Cardiac muscle cell (in vitro differentiated cells and primary cell): Measurements from ENCODE around the gene MOB2. TPM values are rescaled to one million over a fixed set of nuclear protein-coding genes. Genes with fewer than 3 reads are reported as not detected.

Experiments
- DNase-seq, 2 donors: peaks; one replicate each; pipeline versions ENCODE4 v3.0.0 to v3.0.0-alpha.2; 2010 to 2017; ENCODE audit warnings: low read depth in 1 of 2, low spot score in 1 of 2
- H3K27ac ChIP-seq: fragments of 200-600 bp; sonication (generic); 2 replicates; pipeline ENCODE4 v1.5.1; 2016
- H3K27me3 ChIP-seq: fragments of 200-600 bp; sonication (generic); 2 replicates; pipeline ENCODE4 v1.6.0; 2016; ENCODE audit warnings: control low read depth
- H3K36me3 ChIP-seq: fragments of 200-600 bp; sonication (generic); 2 replicates; pipeline ENCODE4 v1.5.1; 2016; ENCODE audit warnings: control low read depth
- H3K4me1 ChIP-seq: fragments of 200-600 bp; sonication (generic); 2 replicates; pipeline ENCODE4 v1.8.1; 2017; ENCODE audit warnings: low read depth, mild to moderate bottlenecking, mixed run types
- H3K4me3 ChIP-seq: fragments of 200-600 bp; sonication (generic); 2 replicates; pipeline ENCODE4 v1.5.1; 2016; ENCODE audit warnings: mild to moderate bottlenecking
- H3K9me3 ChIP-seq: fragments of 200-600 bp; sonication (generic); 2 replicates; pipeline ENCODE4 v1.5.1; 2017; ENCODE audit warnings: low read depth, mild to moderate bottlenecking, control low read depth
- CTCF ChIP-seq: IDR thresholded peaks from 2 replicates; pipeline ENCODE4 v1.5.1; 2012; ENCODE audit warnings: low read depth, mild to moderate bottlenecking, low read length
- polyA plus RNA-seq: library from polyadenylated mRNA; unstranded; fragments of >200 nt; fragmentation: Nextera tagmentation; extraction: Ambion mirVana; gene quantifications from 2 replicates; pipeline ENCODE4 v1.2.1, GENCODE V29; 2016
- total RNA-seq: library from RNA; depleted of rRNA; stranded (reverse); fragments of >200 nt; gene quantifications from 2 replicates; pipeline ENCODE4 v1.2.3, GENCODE V29; 2016

The MOB2 gene
- total and polyA plus RNA-seq, 2 experiments from 2014 or later = 31.1 to 52.0 TPM

- H3K9me3 ChIP-seq = no peaks in the 10 kb centered on the region
- no peaks in the 10 kb centered on the region for H3K4me1 ChIP-seq
- H3K27ac ChIP-seq = no peak overlapping the region
- no peaks in the 10 kb centered on the region for H3K27me3 ChIP-seq
- DNase-seq = no peak
- TF ChIP-seq CTCF = no peak
- H3K4me3 ChIP-seq = no peak overlapping the region
- H3K36me3 ChIP-seq = no peaks in the 10 kb centered on the region
These were observed 14.2 kb downstream of the MOB2 start for GRCh38 chr11:1472180-1473005.

GRCh38 chr11:1471736-1472135 lies 14.8 kb downstream of the MOB2 start:
- no peaks in the 10 kb centered on the region for H3K9me3 ChIP-seq
- H3K36me3 ChIP-seq = no peaks in the 10 kb centered on the region
- no peaks in the 10 kb centered on the region for H3K27me3 ChIP-seq
- no peaks in the 10 kb centered on the region for H3K4me1 ChIP-seq
- H3K27ac ChIP-seq = no peak overlapping the region
- no peak for TF ChIP-seq CTCF
- H3K4me3 ChIP-seq = no peak overlapping the region
- no peak for DNase-seq

GRCh38 chr11:1470681-1471611 lies 15.6 kb downstream of the MOB2 start:
- DNase-seq = no peak
- Histone ChIP-seq H3K27ac (no peak overlapping the region), H3K36me3 (no peaks in the 10 kb centered on the region), H3K4me3 (no peak overlapping the region), H3K27me3 (no peaks in the 10 kb centered on the region), H3K9me3 (no peaks in the 10 kb centered on the region), H3K4me1 (no peaks in the 10 kb centered on the region)
- no peak for TF ChIP-seq CTCF

- Histone ChIP-seq H3K36me3 (no peaks in the 10 kb centered on the region), H3K9me3 (no peaks in the 10 kb centered on the region), H3K27ac (no peak overlapping the region), H3K27me3 (no peaks in the 10 kb centered on the region), H3K4me3 (no peak overlapping the region), H3K4me1 (no peaks in the 10 kb centered on the region)
- no peak for TF ChIP-seq CTCF
- DNase-seq = no peak
These were observed 16.5 kb downstream of the MOB2 start for GRCh38 chr11:1469911-1470680.

GRCh38 chr11:1469287-1469910 lies 17.2 kb downstream of the MOB2 start:
- H3K4me1 ChIP-seq = no peaks in the 10 kb centered on the region
- no peaks in the 10 kb centered on the region for H3K36me3 ChIP-seq
- no peak overlapping the region for H3K27ac ChIP-seq
- H3K27me3 ChIP-seq = no peaks in the 10 kb centered on the region
- no peak overlapping the region for H3K4me3 ChIP-seq
- TF ChIP-seq CTCF = no peak
- no peaks in the 10 kb centered on the region for H3K9me3 ChIP-seq
- DNase-seq = no peak
